Measurements from ENCODE around the gene CIAO1. TPM values are rescaled to one million over a fixed set of nuclear protein-coding genes. Genes with fewer than 3 reads are reported as not detected.
A peak's percentile ranks its signal among the peaks of the same experiment; 100 is the strongest.

Gene CIAO1
- total and polyA plus RNA-seq, 2 of the 13 experiments (the other 11 are each of a cell fraction or from before 2014, with no cell fraction given), result 99.3 to 120 TPM

- TF ChIP-seq ZMAT5 (CRISPR knock-in tag; IDR thresholded peaks at IDR 0.05; ENCODE audit: borderline replicate concordance, low read depth) (no peak), SAFB2 (CRISPR knock-in tag; IDR thresholded peaks at IDR 0.05; ENCODE audit: borderline replicate concordance, low read depth) (peak; percentile 70; the same call in 1 of the 2 replicates), ZNF281 (CRISPR knock-in tag; IDR thresholded peaks at IDR 0.05; ENCODE audit: borderline replicate concordance) (0 out of 2 replicates have a peak, but pooled peaks have one; percentile 28), MED8 (CRISPR knock-in tag; IDR thresholded peaks at IDR 0.05; ENCODE audit: insufficient replicate concordance) (peak; percentile 85), ZNF121 (CRISPR knock-in tag; IDR thresholded peaks at IDR 0.05) (no peak; the same call in 1 of the 2 replicates), MLLT10 (CRISPR knock-in tag; IDR thresholded peaks at IDR 0.05) (0 out of 2 replicates have a peak, but pooled peaks have one; percentile 54), NAIF1 (CRISPR knock-in tag; IDR thresholded peaks at IDR 0.05; ENCODE audit: borderline replicate concordance) (peak; percentile 49; the same call in 1 of the 2 replicates), PRMT3 (CRISPR knock-in tag; IDR thresholded peaks at IDR 0.05; ENCODE audit: borderline replicate concordance, low read depth) (no peak), FOXO1 (CRISPR knock-in tag; IDR thresholded peaks at IDR 0.05) (peak; percentile 71), ZNF580 (CRISPR knock-in tag; IDR thresholded peaks at IDR 0.05; ENCODE audit: borderline replicate concordance, low read depth) (peak; percentile 82; the same call in 1 of the 2 replicates), ZNF639 (CRISPR knock-in tag; conservative IDR thresholded peaks at IDR 0.05) (peak; percentile 92), SALL1 (CRISPR knock-in tag; IDR thresholded peaks at IDR 0.05) (peak; percentile 94), KDM4B (CRISPR knock-in tag; IDR thresholded peaks at IDR 0.05) (peak; percentile 56; the same call in 1 of the 2 replicates), KLF9 (CRISPR knock-in tag; IDR thresholded peaks at IDR 0.05; ENCODE audit: low read depth) (peak; percentile 60; the same call in 1 of the 2 replicates), ZFAT (CRISPR knock-in tag; conservative IDR thresholded peaks at IDR 0.05) (0 out of 2 replicates have a peak, but pooled peaks have one; percentile 86), DNMT1 (CRISPR knock-in tag; IDR thresholded peaks at IDR 0.05) (peak; percentile 98; the same call in 1 of the 2 replicates), ZFP37 (CRISPR knock-in tag; IDR thresholded peaks at IDR 0.05; ENCODE audit: borderline replicate concordance) (peak; percentile 92), ELF4 (CRISPR knock-in tag; IDR thresholded peaks at IDR 0.05; ENCODE audit: borderline replicate concordance) (peak; percentile 81; the same call in 1 of the 2 replicates), ZNF724P (CRISPR knock-in tag; IDR thresholded peaks at IDR 0.05; ENCODE audit: borderline replicate concordance) (peak; percentile 78; the same call in 1 of the 2 replicates), RAD21 (CRISPR knock-in tag; IDR thresholded peaks at IDR 0.05) (peak; percentile 37; the same call in 1 of the 2 replicates), ZBTB25 (CRISPR knock-in tag; IDR thresholded peaks at IDR 0.05) (peak; percentile 90), PCBP1 (IDR thresholded peaks at IDR 0.05; ENCODE audit: borderline replicate concordance, low read depth, low read length) (peak; percentile 50; the same call in 1 of the 2 replicates), TOE1 (CRISPR knock-in tag; IDR thresholded peaks at IDR 0.05) (no peak; the same call in 1 of the 2 replicates)
Measured at GRCh38 chr2:96305091-96305978, 39.3 kb downstream of the CIAO1 start, which contains the start of gene SNRNP200 (continued).

All from HepG2 (cell line).